GM21526 (cell line): Measurements from ENCODE around the gene RASSF3.
"Not testable (repeated sequence)": the region's sequence is repeated elsewhere in the genome, so short reads cannot be mapped to it uniquely, and the experiment has no call there.

ENCODE experiments used
- ATAC-seq: cut with Tn5 transposase; IDR thresholded peaks from one replicate; pipeline ENCODE4 v1.9.1; 2021; ENCODE audit warnings: moderate library complexity; ENCODE audit not compliant: unreplicated experiment, low FRiP score

The RASSF3 gene

DNA sequence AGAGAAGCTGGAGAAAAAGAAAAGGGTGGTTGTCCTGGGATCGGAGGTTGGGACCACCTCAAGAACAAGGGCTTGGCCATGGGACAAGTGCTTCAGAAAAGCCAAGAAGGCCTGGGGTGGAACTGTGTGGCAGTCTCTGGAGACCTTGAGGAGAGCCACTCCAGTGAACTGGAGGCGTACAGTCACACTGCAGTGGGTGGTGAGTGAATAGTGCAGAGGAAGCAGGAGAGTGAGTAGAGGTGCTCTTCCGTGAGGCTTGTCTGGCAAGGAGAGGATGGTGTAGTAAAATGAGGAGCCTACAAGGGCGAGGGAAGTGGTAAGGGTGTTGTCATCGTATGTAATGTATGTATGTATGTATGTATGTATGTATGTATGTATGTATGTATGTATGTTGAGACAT, 20.9 kb downstream of the RASSF3 start:
- ATAC-seq, result no peak

DNA sequence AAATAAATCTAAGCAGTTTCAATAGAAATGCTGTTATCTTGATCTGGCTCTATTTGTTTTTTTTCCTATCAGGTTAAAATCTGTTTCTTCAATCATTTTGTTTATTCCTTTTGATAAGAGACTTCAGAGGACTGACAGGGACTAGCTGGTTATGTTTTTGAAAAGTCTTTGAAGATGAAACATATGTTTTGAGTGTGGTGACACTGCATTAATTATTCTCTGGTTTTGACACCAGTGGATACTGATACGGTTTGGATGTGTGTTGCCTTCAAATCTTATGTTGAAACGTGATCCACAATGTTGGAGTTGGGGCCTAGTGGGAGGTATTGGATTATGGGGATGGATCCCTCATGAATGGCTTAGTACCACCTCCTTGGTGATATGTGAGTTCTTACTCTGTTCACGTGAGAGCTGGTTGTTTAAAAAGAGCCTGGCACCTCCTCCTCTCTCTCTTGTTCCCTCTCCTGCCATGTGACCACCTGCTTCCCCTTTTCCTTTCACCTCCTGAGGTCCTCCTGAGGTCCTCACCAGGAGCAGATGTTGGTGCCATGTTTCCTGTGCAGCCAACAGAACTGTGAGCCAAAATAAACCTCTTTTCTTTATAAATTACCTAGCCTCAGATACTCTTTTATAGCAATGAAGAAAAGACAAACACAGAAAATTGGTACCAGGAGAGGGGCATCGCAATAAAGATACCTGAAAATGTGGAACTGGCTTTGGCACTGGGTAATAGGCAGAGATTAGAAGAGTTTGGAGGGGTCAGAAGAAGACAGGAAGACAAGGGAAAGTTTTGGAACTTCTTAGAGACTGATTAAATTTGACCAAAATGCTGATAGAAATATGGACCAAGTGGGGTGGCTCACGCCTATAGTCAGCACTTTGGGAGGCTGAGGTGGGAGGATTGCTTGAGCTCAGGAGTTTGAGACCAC, 23.0 kb downstream of the RASSF3 start:
- no peak for ATAC-seq

DNA sequence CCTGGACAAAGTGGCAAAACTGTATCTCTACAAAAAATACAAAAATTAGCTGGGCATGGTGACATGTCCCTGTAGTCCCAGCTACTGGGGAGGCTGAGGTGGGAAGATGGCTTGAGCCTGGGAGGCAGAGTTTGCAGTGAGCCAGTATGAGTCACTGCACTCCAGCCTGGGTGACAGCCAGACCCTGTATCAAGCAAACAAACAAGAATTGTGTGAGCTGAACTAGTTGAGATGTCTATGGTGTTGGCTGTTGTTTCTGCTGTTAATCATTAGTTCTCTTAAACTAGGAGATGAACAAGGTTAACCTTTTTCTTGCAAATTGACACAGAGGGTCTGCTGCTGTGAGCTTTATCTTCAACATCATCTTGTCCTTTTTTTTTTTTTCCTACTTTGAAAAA, 23.6 kb downstream of the RASSF3 start:
- ATAC-seq, result no peak

GRCh38 chr12:64634508-64635092, 24.3 kb downstream of the RASSF3 start:
- no peak for ATAC-seq

DNA sequence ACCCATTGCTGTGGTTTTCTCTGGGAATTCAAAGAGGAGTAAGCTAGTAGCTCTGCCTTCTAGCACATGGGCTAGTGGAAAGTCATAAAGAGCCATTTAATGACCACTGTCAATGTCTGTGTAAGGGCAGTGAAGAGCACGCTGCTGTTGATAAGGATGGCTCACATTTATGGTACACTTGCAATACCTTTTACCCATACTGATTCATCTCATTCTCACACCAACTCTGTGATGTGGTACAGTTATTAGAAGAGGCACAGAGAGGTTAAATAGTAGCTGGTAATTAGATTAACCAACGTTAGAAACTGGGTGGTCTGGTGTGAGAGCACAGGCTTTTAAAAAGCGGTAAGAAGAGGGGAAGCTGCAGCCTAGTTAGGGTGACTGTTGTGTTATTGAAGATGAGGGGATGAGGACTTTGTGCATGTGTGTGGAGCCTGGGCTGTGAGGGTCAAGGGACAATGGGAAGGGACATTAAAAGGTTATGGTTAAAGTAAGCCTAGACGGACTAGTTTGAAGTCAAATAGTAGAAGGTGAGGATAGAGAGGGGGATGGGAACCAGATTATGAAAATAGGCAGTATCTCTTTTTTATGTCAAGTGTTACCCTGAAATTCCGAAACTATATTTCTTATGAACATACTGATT, 25.2 kb downstream of the RASSF3 start:
- ATAC-seq, result no peak

DNA sequence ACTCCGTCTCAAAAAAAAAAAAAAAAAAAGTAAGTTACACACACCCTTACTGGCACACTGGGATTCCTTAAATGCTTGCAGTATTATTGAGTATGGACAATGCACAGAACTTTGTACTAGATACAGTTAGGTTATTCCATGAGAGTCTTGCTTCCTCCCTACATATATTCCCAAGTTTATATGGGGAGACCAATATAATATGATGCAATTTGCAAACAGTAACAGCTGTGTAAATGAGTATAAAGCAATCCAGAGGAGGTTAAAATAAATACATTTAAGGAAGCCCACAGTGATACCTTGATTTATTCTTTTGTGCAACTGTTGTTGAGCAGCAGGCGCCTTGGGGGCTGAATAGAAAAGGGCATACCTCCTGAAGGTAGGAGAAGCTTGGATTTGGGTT, 26.6 kb downstream of the RASSF3 start:
- no peak for ATAC-seq

DNA sequence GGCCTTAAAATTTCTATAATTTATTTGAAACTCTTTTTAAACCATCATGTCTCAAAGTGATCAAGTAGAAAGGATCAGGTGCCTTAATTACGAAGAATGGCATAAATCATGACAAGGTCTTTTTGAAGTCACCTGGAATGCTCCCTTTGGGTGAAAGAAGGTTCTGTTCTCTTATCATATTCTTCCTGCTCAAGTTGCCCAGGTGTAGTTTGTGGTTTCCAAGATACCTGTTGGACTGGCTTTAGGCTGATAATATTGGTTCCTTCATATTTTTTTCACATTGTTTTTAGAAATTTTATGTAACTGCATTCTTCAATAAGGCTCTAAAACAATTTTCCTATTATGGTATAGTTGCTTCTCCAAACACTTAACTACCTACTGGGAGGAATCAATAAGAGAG, 29.2 kb downstream of the RASSF3 start:
- ATAC-seq, result no peak

DNA sequence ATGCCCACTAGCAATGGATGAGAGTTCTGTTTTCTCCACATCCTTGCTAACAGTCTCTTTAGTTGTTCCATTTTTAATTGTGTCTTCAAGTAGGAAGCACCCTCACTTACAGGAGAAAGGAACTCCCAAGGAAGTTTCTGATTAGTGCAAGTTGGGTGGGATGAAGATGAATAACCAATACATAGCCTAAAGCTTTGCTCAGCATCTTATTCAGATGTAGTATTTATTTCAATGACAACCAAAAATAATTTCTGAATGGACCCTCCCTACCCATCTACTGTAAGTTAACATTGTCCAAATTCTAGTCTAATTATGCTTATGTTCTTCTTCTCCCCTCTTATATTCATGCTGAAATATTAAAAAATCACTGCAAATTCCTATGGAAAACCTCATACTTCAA, 36.0 kb downstream of the RASSF3 start:
- no peak for ATAC-seq

GRCh38 chr12:64649487-64649886, 39.2 kb downstream of the RASSF3 start:
- no peak for ATAC-seq

DNA sequence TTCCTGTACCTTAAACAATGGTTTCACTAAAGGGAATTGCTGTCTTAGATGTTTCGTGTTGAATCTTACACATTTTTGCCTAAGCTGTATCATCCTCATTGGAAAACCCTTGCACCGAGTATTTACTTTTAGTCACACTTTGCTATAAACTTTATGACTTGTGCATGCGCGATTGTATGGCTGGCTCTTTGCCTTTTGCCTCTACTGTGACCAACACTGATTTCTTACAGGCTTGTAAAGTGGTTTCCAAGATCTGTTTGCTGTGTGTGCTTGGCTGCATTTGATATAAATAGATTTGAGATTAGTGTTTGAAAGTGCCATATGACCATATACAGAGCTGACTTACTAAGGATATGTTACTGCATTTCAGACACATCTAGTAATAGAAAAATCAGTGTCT, 40.5 kb downstream of the RASSF3 start:
- no peak for ATAC-seq

DNA sequence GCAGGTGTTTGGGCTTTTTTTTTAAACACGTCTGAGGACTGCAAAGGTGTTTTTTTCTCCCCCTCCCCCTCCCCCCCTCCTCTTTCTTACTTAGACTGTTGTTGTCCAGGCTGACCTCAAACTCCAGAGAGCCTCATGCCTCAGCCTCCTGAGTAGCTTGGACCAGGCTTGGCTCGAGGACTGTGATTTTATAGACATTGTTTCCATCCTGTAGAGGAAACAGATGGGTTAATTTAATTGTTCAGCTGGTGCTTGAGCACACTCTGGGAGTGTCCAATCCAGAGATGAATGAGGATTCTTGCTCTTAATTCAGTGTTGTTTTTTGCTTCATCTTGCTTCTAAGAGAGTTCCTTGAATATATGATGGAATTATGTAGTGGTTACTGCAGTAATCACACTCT, 42.1 kb downstream of the RASSF3 start:
- no peak for ATAC-seq

- no peak for ATAC-seq
Measured at GRCh38 chr12:64653123-64653522, 42.8 kb downstream of the RASSF3 start.

DNA sequence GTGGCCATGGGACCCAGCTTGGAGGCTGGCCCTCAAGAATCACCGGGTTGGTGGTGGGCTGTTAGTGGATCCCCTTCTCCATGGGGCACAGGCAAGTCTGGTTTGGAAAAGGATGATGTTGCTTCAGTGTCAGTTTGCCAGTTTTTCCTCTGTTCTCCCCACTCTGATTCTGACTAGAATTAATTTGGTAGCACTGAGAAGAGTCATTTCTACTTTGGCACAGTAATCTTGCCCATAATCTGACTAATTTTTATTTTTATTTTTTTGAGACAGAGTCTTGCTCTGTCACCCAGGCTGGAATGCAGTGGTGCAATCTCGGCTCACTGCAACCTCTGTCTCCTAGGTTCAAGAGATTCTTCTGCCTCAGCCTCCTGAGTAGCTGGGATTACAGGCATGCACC, 43.6 kb downstream of the RASSF3 start:
- ATAC-seq, result not testable (repeated sequence)

- ATAC-seq, result no peak
Measured at GRCh38 chr12:64655141-64655540, 44.8 kb downstream of the RASSF3 start.

DNA sequence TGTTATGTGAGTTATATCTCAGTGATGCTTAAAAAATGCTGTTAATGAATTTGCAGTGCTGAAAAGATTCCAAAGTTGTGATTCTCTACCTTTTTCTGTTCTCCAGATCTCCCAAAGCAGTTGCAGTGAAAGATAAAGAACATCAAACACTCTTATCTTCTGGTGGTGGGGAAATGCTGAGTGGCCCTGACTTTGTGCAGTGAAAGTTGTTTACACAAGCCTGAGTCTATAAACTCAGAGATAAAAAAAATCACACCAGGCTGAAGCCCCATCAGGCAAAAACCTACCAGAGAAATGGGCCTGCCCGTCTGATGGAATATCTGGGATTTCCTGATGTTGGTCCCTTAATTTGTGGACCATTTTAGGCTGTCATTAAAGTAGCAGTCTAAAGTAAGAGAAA, 46.1 kb downstream of the RASSF3 start:
- no peak for ATAC-seq

GRCh38 chr12:64658892-64659481, 48.7 kb downstream of the RASSF3 start:
- ATAC-seq, result no peak

DNA sequence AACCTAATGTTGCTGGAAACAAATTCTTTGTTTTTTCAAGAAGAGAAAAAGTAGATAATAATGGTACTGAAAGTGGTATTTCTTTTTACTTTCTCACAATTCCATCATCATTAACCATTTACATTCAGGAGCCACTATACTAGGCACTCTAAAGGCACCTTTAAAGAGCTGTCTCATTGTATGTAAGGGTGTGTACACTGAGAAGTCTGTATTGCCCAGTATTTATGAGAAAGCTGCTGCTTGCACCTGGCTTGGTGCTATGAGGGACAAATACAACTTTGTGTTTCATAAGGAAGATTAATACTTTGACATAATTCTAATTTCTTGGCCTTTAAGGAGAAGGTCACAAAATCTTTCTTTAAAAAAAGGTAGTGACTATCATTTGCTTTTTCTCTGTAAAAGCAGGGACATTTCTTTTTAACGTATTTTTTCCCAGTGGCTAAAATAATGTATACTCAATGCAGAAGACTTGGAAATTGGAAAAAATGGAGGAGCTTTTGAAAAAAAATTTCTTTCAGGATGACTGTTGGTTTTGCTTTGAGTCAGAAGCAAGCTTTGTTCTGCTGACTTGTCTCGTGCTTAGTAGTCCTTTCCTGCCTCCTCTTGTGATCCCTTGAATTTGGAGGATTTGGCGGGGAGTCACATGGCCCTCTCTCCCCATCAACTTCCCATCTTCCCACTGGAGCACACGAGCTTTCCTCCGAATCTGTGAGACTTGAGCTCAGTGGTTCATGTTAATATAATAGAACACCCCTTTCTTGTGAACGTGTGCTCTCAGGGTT, 50.1 kb downstream of the RASSF3 start:
- no peak for ATAC-seq

- no peak for ATAC-seq
Measured at GRCh38 chr12:64663015-64663414, 52.7 kb downstream of the RASSF3 start.

DNA sequence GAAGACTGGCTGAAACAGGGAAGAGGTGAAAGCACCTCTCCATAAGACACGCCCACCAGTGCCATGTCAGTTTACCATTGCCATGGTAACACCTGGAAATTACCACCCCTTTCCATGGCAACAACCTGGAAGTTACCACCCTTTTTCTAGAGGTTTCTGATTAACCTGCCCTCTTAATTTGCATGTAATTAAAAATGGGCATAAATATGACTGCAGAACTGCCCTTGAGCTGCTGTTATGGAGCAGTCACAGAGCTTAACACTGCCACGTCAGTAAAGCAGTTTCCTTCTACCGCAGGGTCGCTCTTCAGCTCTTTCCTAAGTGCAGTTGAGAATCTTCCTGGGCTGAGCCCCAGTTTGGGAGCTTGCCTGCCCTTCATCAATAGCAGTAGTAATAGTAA, 55.2 kb downstream of the RASSF3 start:
- ATAC-seq, result peak; percentile 36

GRCh38 chr12:64666054-64666914, 56.0 kb downstream of the RASSF3 start:
- ATAC-seq, result no peak
